ENCODE results near the gene NDUFS6. TPM values are rescaled to one million over a fixed set of nuclear protein-coding genes. Genes with fewer than 3 reads are reported as not detected.

Gene NDUFS6
- polyA plus RNA-seq, 2 of the 4 experiments (the other 2 are of a cell fraction): 76.0 to 192 TPM

DNA sequence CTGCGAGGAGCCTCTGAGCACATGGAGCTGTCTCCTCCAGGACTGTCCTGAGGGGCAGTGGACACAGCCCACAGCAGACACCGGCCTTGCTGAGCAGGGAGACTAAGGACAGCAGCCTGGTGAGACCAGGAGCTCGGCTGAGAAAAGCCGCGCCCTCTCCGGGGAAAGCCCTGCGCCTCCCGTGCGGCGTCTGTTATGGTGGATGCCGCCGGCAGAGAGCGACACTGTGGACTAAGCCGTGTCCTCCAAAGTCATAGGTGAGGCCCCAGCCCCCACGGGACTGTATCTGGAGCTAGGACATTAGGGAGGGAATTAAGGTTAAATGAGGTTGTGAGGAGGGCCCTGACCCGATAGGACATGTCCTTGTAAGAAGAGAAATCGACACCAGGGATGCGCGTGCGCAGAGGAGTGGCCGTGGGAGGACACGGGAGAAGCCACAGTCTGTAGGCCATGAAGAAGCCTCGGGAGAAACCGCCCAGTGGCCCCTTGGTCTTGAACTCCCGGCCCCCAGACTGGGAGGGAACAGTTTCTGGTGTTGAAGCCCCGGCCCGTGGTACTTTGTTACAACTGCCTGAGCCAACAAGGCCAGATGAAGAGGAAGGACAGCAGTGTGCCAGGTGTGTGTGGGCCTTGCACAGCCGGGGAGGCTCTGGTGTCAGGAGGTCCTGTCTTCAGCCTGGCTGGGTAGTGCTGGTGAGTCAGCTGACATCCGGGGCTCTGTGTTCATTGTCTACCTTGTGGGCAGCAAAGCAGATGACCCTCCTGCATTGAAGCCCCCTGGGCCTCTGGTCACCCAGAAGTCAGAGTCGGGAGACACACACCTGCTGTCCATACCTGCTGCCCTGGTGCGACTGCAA, 23.7 kb upstream of the NDUFS6 start:
- TF ChIP-seq GATA3 (IDR thresholded peaks at IDR 0.05; ENCODE audit: borderline replicate concordance) (no peak), RARB (CRISPR knock-in tag; IDR thresholded peaks at IDR 0.05) (no peak), ZC3H11A (IDR thresholded peaks at IDR 0.05) (no peak), NR3C1 (IDR thresholded peaks at IDR 0.05) (no peak), NPAS2 (CRISPR knock-in tag; IDR thresholded peaks at IDR 0.05; ENCODE audit: borderline replicate concordance) (no peak), HEYL (CRISPR knock-in tag; IDR thresholded peaks at IDR 0.05) (no peak), MAFK (IDR thresholded peaks at IDR 0.05; ENCODE audit: partially characterized antibody) (no peak), E2F6 (IDR thresholded peaks at IDR 0.05; ENCODE audit: borderline replicate concordance, low read depth) (no peak), CHD4 (IDR thresholded peaks at IDR 0.05; ENCODE audit: borderline replicate concordance) (no peak), JUN (IDR thresholded peaks at IDR 0.05) (no peak), EHF (CRISPR knock-in tag; IDR thresholded peaks at IDR 0.05) (no peak), RNF2 (IDR thresholded peaks at IDR 0.05; ENCODE audit: borderline replicate concordance, low read depth) (no peak), ZNF302 (CRISPR knock-in tag; IDR thresholded peaks at IDR 0.05) (no peak), USF2 (IDR thresholded peaks at IDR 0.05) (no peak)
- TF ChIP-seq, protein P1, sequence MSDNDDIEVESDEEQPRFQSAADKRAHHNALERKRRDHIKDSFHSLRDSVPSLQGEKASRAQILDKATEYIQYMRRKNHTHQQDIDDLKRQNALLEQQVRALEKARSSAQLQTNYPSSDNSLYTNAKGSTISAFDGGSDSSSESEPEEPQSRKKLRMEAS (IDR thresholded peaks at IDR 0.05): no peak
- TF ChIP-seq, protein P2, sequence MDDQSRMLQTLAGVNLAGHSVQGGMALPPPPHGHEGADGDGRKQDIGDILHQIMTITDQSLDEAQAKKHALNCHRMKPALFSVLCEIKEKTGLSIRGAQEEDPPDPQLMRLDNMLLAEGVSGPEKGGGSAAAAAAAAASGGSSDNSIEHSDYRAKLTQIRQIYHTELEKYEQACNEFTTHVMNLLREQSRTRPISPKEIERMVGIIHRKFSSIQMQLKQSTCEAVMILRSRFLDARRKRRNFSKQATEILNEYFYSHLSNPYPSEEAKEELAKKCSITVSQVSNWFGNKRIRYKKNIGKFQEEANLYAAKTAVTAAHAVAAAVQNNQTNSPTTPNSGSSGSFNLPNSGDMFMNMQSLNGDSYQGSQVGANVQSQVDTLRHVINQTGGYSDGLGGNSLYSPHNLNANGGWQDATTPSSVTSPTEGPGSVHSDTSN (IDR thresholded peaks at IDR 0.05): no peak
- ATAC-seq (no peak), DNase-seq (ENCODE audit: low read depth in 1 of 2, low spot score in 1 of 2) (no peak), FAIRE-seq (no peak)
- ChIA-PET CTCF (interaction anchor here (1.2 to 1.6 kb wide), 2 partner anchors 11 to 14 kb away, joined by 3 to 7 read pairs; no protein-coding TSS in a partner anchor), POLR2A (no interaction called here)
- H3K4me3 ChIP-seq: no peak overlapping the region
- 71% methylated on average over 28 of the region's 31 CpGs for WGBS (ENCODE audit: missing lambda C conversion rate)
- H3K4me2 ChIP-seq: no peak overlapping the region
- H3K9me3 ChIP-seq: no peaks in the 10 kb centered on the region
- no peaks in the 10 kb centered on the region for H3K4me1 ChIP-seq
- H3K27ac ChIP-seq: no peak overlapping the region

- POLR2A ChIA-PET: no interaction called here
- DNase-seq (ENCODE audit: low read depth in 1 of 2, low spot score in 1 of 2) (no peak), FAIRE-seq (no peak), ATAC-seq (no peak; a peak in 1 of 6 replicates)
- no peaks in the 10 kb centered on the region for H3K9me3 ChIP-seq
- H3K4me3 ChIP-seq: no peak overlapping the region
- TF ChIP-seq TFCP2L1 (CRISPR knock-in tag; IDR thresholded peaks at IDR 0.05): no peak
- TF ChIP-seq CHD4 (IDR thresholded peaks at IDR 0.05; ENCODE audit: borderline replicate concordance): no peak
- TF ChIP-seq MAZ (IDR thresholded peaks at IDR 0.05; ENCODE audit: borderline replicate concordance, low read depth, low read length): no peak
- no peak for TF ChIP-seq JUN (IDR thresholded peaks at IDR 0.05)
- no peak for TF ChIP-seq PHF8 (IDR thresholded peaks at IDR 0.05; ENCODE audit: borderline replicate concordance, low read depth)
- no peak for TF ChIP-seq ZC3H11A (IDR thresholded peaks at IDR 0.05)
- TF ChIP-seq NPAS2 (CRISPR knock-in tag; IDR thresholded peaks at IDR 0.05; ENCODE audit: borderline replicate concordance): no peak
- no peak for TF ChIP-seq ZNF302 (CRISPR knock-in tag; IDR thresholded peaks at IDR 0.05)
- TF ChIP-seq EP300 (IDR thresholded peaks at IDR 0.05): no peak
- TF ChIP-seq EHF (CRISPR knock-in tag; IDR thresholded peaks at IDR 0.05): no peak
- 43% methylated on average over 18 of the region's 19 CpGs for WGBS (ENCODE audit: missing lambda C conversion rate)
- CTCF ChIA-PET: no interaction called here
- no peak overlapping the region for H3K27ac ChIP-seq
- no peak overlapping the region for H3K4me2 ChIP-seq
- no peaks in the 10 kb centered on the region for H3K4me1 ChIP-seq
These were observed 22.8 kb upstream of the NDUFS6 start for GRCh38 chr5:1778138-1779020.

All from A549 (cell line).